H1 (cell line): ENCODE measurements around the gene PRAF2. TPM values are rescaled to one million over a fixed set of nuclear protein-coding genes. Genes with fewer than 3 reads are reported as not detected.

ENCODE experiments used
- CTCF ChIA-PET: fragments of 300-600 bp; sonication (Branson Sonifier 250); formaldehyde crosslinking; loops from one replicate; lab custom pipeline; 2021; ENCODE audit not compliant: partially characterized antibody; lab: Charles Lee
- POLR2A ChIA-PET: fragments of 300-600 bp; sonication (Branson Sonifier 250); formaldehyde crosslinking; loops from one replicate; lab custom pipeline; 2021; ENCODE audit warnings: inconsistent platforms; ENCODE audit not compliant: partially characterized antibody; lab: Charles Lee
- DNase-seq, 2 experiments: peaks; one replicate each; pipeline versions ENCODE4 v3.0.0 to v3.0.0-alpha.2; 2010 to 2022; ENCODE audit warnings: low spot score in 2 of 2, low read depth in 1 of 2, mixed read lengths in 1 of 2
- FAIRE-seq: peaks from 2 replicates; lab custom pipeline; 2011; peaks lifted over from hg19 to GRCh38; lab: Jason Lieb, UNC
- H2AFZ ChIP-seq: 2 replicates; pipeline ENCODE4 v1.8.1; 2012; ENCODE audit warnings: low read length, inconsistent platforms
- H2AK5ac ChIP-seq: 2 replicates; pipeline ENCODE4 v1.6.1; 2013; ENCODE audit warnings: low read depth, low read length
- H2BK120ac ChIP-seq: replicated peaks from 2 replicates; pipeline ENCODE3; 2013; ENCODE audit warnings: low read depth, low read length, inconsistent platforms
- H2BK12ac ChIP-seq: 2 replicates; pipeline ENCODE4 v1.6.1; 2013; ENCODE audit warnings: low read depth, low read length
- H2BK15ac ChIP-seq: 2 replicates; pipeline ENCODE4 v1.6.1; 2013; ENCODE audit warnings: low read length
- H2BK20ac ChIP-seq: 2 replicates; pipeline ENCODE4 v1.6.1; 2013; ENCODE audit warnings: low read length
- H2BK5ac ChIP-seq: 2 replicates; pipeline ENCODE4 v1.6.1; 2013; ENCODE audit warnings: low read depth, low read length
- H3K14ac ChIP-seq: 2 replicates; pipeline ENCODE4 v1.6.1; 2013; ENCODE audit warnings: inconsistent platforms; ENCODE audit not compliant: insufficient read length
- H3K18ac ChIP-seq: 2 replicates; pipeline ENCODE4 v1.6.1; 2013; ENCODE audit warnings: low read length; ENCODE audit errors: extremely low read depth
- H3K23ac ChIP-seq: 2 replicates; pipeline ENCODE4 v1.6.1; 2013; ENCODE audit warnings: inconsistent platforms; ENCODE audit not compliant: insufficient read length
- H3K23me2 ChIP-seq: 2 replicates; pipeline ENCODE4 v1.6.1; 2013; ENCODE audit warnings: low read depth, low read length
- H3K27ac ChIP-seq: 2 replicates; pipeline ENCODE4 v1.6.1; 2011; ENCODE audit warnings: low read depth, low read length, inconsistent platforms
- H3K27me3 ChIP-seq, 4 experiments: replicated peaks in 1 of 4; 1 replicate in 1 of 4; 2 replicates in 3 of 4; pipeline versions ENCODE4 v1.6.1 to v1.8.1; 2011 to 2013; ENCODE audit warnings: low read length in 3 of 4, mild to moderate bottlenecking in 3 of 4, inconsistent platforms in 2 of 4, mixed read lengths in 2 of 4, moderate library complexity in 1 of 4; ENCODE audit not compliant: control insufficient read depth in 3 of 4, insufficient read depth in 3 of 4; ENCODE audit errors: extremely low read depth in 1 of 4
- H3K36me3 ChIP-seq, 4 experiments: 2 replicates each; pipeline versions ENCODE4 v1.6.1 to v1.8.1; 2011 to 2013; ENCODE audit warnings: mild to moderate bottlenecking in 4 of 4, low read length in 3 of 4, moderate library complexity in 2 of 4, control low read depth in 1 of 4, inconsistent platforms in 1 of 4; ENCODE audit not compliant: insufficient read depth in 4 of 4, control insufficient read depth in 2 of 4
- H3K4ac ChIP-seq: replicated peaks from 2 replicates; pipeline ENCODE3; 2013; ENCODE audit warnings: low read length, low read depth, mixed read lengths, inconsistent platforms; ENCODE audit not compliant: insufficient read length
- H3K4me1 ChIP-seq, 4 experiments: replicated peaks in 1 of 4; 1 replicate in 1 of 4; 2 replicates in 3 of 4; pipeline versions ENCODE4 v1.6.1 to v1.8.1; 2011 to 2013; ENCODE audit warnings: low read length in 3 of 4, inconsistent platforms in 2 of 4, mixed read lengths in 1 of 4; ENCODE audit not compliant: insufficient read depth in 4 of 4, control insufficient read depth in 3 of 4
- H3K4me2 ChIP-seq, 2 experiments: 2 replicates each; pipeline versions ENCODE4 v1.6.1 to v1.8.1; 2011 to 2013; ENCODE audit warnings: low read depth in 2 of 2, low read length in 2 of 2, control low read depth in 1 of 2, inconsistent platforms in 1 of 2, mild to moderate bottlenecking in 1 of 2; ENCODE audit not compliant: insufficient read depth in 1 of 2
- H3K4me3 ChIP-seq, 4 experiments: fragments of 200-600, 300-600 bp in 1 of 4; sonication (generic), shearing (Covaris generic), sonication (Bioruptor Twin) in 1 of 4; 2 replicates each; pipeline versions ENCODE4 v1.5.1 to v1.8.1; 2011 to 2016; ENCODE audit warnings: low read length in 4 of 4, low read depth in 3 of 4, control low read depth in 2 of 4, inconsistent platforms in 2 of 4, mild to moderate bottlenecking in 2 of 4, mixed read lengths in 1 of 4, moderate library complexity in 1 of 4; ENCODE audit not compliant: insufficient read depth in 2 of 4; ENCODE audit errors: extremely low read depth in 1 of 4
- H3K56ac ChIP-seq: replicated peaks from 2 replicates; pipeline ENCODE3; 2013; ENCODE audit warnings: low read depth, mild to moderate bottlenecking, mixed read lengths, low read length, inconsistent platforms; ENCODE audit not compliant: insufficient read length
- H3K79me1 ChIP-seq: 2 replicates; pipeline ENCODE4 v1.6.1; 2013; ENCODE audit warnings: low read depth, low read length, control low read depth
- H3K79me2 ChIP-seq, 2 experiments: 2 replicates each; pipeline versions ENCODE4 v1.6.1 to v1.8.1; 2012 to 2013; ENCODE audit warnings: low read length in 2 of 2, mild to moderate bottlenecking in 2 of 2, inconsistent platforms in 1 of 2; ENCODE audit not compliant: insufficient read depth in 2 of 2, control insufficient read depth in 1 of 2
- H3K9ac ChIP-seq, 4 experiments: replicated peaks in 1 of 4; 1 replicate in 1 of 4; 2 replicates in 3 of 4; pipeline versions ENCODE4 v1.6.1 to v1.8.1; 2011 to 2013; ENCODE audit warnings: low read depth in 3 of 4, low read length in 3 of 4, control low read depth in 2 of 4, mild to moderate bottlenecking in 2 of 4, moderate library complexity in 2 of 4, inconsistent platforms in 1 of 4; ENCODE audit errors: extremely low read depth in 1 of 4
- H3K9me3 ChIP-seq, 2 experiments: 2 replicates each; pipeline versions ENCODE4 v1.6.1 to v1.8.1; 2012 to 2013; ENCODE audit warnings: mild to moderate bottlenecking in 2 of 2, moderate library complexity in 2 of 2, control low read depth in 1 of 2, inconsistent platforms in 1 of 2, low read depth in 1 of 2, low read length in 1 of 2, mixed read lengths in 1 of 2; ENCODE audit not compliant: insufficient read depth in 2 of 2
- H4K20me1 ChIP-seq, 2 experiments: replicated peaks in 1 of 2; 2 replicates each; pipeline versions ENCODE3 to v1.8.1; 2011 to 2013; ENCODE audit warnings: inconsistent platforms in 2 of 2, low read length in 2 of 2, mild to moderate bottlenecking in 1 of 2; ENCODE audit not compliant: insufficient read depth in 2 of 2, control insufficient read depth in 1 of 2
- H4K5ac ChIP-seq: 2 replicates; pipeline ENCODE4 v1.6.1; 2013; ENCODE audit warnings: low read length, low read depth, mixed read lengths, inconsistent platforms; ENCODE audit not compliant: insufficient read length
- H4K8ac ChIP-seq: 2 replicates; pipeline ENCODE4 v1.8.0; 2013; ENCODE audit warnings: mild to moderate bottlenecking, moderate library complexity, low read length, inconsistent platforms; ENCODE audit not compliant: insufficient read depth; ENCODE audit errors: extremely low read depth
- H4K91ac ChIP-seq: replicated peaks from 2 replicates; pipeline ENCODE3; 2013; ENCODE audit warnings: low read length, mixed read lengths, inconsistent platforms; ENCODE audit not compliant: insufficient read length
- ATF2 ChIP-seq: IDR thresholded peaks from 2 replicates; pipeline ENCODE4 v1.6.1; 2012; ENCODE audit warnings: low read length, inconsistent platforms
- BCL11A ChIP-seq, 2 experiments: IDR thresholded peaks; one replicate each; pipeline ENCODE4 v1.6.1; 2011; ENCODE audit warnings: low read depth in 2 of 2, low read length in 2 of 2, mild to moderate bottlenecking in 2 of 2
- BRCA1 ChIP-seq: IDR thresholded peaks from 2 replicates; pipeline ENCODE4 v1.6.1; 2012; ENCODE audit warnings: low read depth, low read length, improper control_type of control experiment
- CHD2 ChIP-seq: IDR thresholded peaks from 2 replicates; pipeline ENCODE4 v1.6.1; 2012; ENCODE audit warnings: low read length, improper control_type of control experiment
- GTF2F1 ChIP-seq: IDR thresholded peaks from 2 replicates; pipeline ENCODE4 v1.6.1; 2012; ENCODE audit warnings: low read depth, low read length, improper control_type of control experiment, borderline replicate concordance
- KDM1A ChIP-seq: fragments of 200-600, 300-600 bp; sonication (generic); IDR thresholded peaks from 2 replicates; pipeline ENCODE4 v1.7.1; 2016; ENCODE audit warnings: mild to moderate bottlenecking, low read length, borderline replicate concordance
- MAFK ChIP-seq: IDR thresholded peaks from 2 replicates; pipeline ENCODE4 v1.6.1; 2012; ENCODE audit warnings: low read depth, mild to moderate bottlenecking, improper control_type of control experiment, low read length
- SIN3A ChIP-seq, 2 experiments: IDR thresholded peaks in 1 of 2; conservative IDR thresholded peaks in 1 of 2; 2 replicates each; pipeline ENCODE4 v1.6.1; 2011 to 2012; ENCODE audit warnings: low read length in 2 of 2, improper control_type of control experiment in 1 of 2, low read depth in 1 of 2, mild to moderate bottlenecking in 1 of 2
- SP1 ChIP-seq: IDR thresholded peaks from 2 replicates; pipeline ENCODE4 v1.6.1; 2011; ENCODE audit warnings: low read depth, low read length
- SRF ChIP-seq: IDR thresholded peaks from 2 replicates; pipeline ENCODE4 v1.6.1; 2011; ENCODE audit warnings: mild to moderate bottlenecking, low read depth, low read length, moderate library complexity
- TCF12 ChIP-seq: IDR thresholded peaks from 2 replicates; pipeline ENCODE4 v1.6.1; 2011; ENCODE audit warnings: low read depth, mild to moderate bottlenecking, low read length
- YY1 ChIP-seq: IDR thresholded peaks from 2 replicates; pipeline ENCODE4 v1.6.1; 2011; ENCODE audit warnings: low read depth, mild to moderate bottlenecking, low read length
- ZNF274 ChIP-seq: IDR thresholded peaks from 2 replicates; pipeline ENCODE4 v1.7.0; 2012; ENCODE audit warnings: low read length, borderline replicate concordance; ENCODE audit errors: extremely low read depth
- WGBS, 2 experiments: shearing (Covaris generic) in 1 of 2; methylation state at CpG; one replicate each; pipeline versions ENCODE4 v1.1.6 to v1.1.7; 2013 to 2015; ENCODE audit warnings: low lambda C conversion rate in 2 of 2, mixed read lengths in 2 of 2, inconsistent platforms in 1 of 2, low coverage in 1 of 2, missing lambda C conversion rate in 1 of 2; ENCODE audit not compliant: insufficient replicate concordance in 2 of 2, insufficient coverage in 1 of 2, insufficient read length in 1 of 2; ENCODE audit errors: extremely low coverage in 1 of 2, missing lambda C conversion rate in 1 of 2; 5-methylcytosine and 5-hydroxymethylcytosine counted together
- polyA plus RNA-seq, 7 experiments: library from polyadenylated mRNA; depleted of rRNA in 3 of 7; stranded (reverse) in 5 of 7; unstranded in 2 of 7; fragments of >200 nt in 5 of 7; fragments of 200-250 nt in 2 of 7; gene quantifications; 1 replicate in 5 of 7; 2 replicates in 1 of 7; 4 replicates in 1 of 7; pipeline versions ENCODE4 v1.2.1 to v1.2.3, GENCODE V29; 2011 to 2013; ENCODE audit warnings: missing spikeins in 2 of 7, mixed read lengths in 2 of 7
- total RNA-seq: library from RNA; stranded (reverse); fragmentation: NEBNext Ultra II Directional; extraction: Animal tissue kit (Norgen Biotek cat#: 25700); gene quantifications from 2 replicates; pipeline ENCODE4 v1.2.1, GENCODE V29; 2021

The PRAF2 gene
- total and polyA plus RNA-seq, 2 of the 8 experiments (the other 6 are each of a cell fraction or from before 2014, with no cell fraction given): 11.3 to 15.4 TPM

GRCh38 chrX:49116076-49116475, 42.3 kb upstream of the PRAF2 start:
- Histone ChIP-seq H2BK5ac (no peak overlapping the region), H3K14ac (no peak overlapping the region), H2BK15ac (no peak overlapping the region), H3K23me2 (no peaks in the 10 kb centered on the region), H3K79me2 (no peaks in the 10 kb centered on the region), H3K18ac (no peak overlapping the region), H3K79me1 (no peaks in the 10 kb centered on the region), H3K4me2 (no peak overlapping the region), H3K56ac (no peak overlapping the region), H3K4me1 (no peaks in the 10 kb centered on the region), H3K4ac (no peak overlapping the region), H3K9ac (no peak overlapping the region), H4K20me1 (no peaks in the 10 kb centered on the region), H4K8ac (no peak overlapping the region), H4K5ac (no peak overlapping the region), H2BK12ac (no peak overlapping the region), H2BK120ac (no peak overlapping the region), H2AFZ (no peak overlapping the region), H3K4me3 (no peak overlapping the region), H2BK20ac (no peak overlapping the region), H3K9me3 (no peaks in the 10 kb centered on the region), H2AK5ac (no peak overlapping the region), H3K36me3 (peaks cover 3 to 28% (median 8%) of the 10 kb centered on the region in 4 experiments; a peak in 6 of 8 replicates), H4K91ac (no peak overlapping the region), H3K27ac (no peak overlapping the region), H3K23ac (no peak overlapping the region), H3K27me3 (no peaks in the 10 kb centered on the region)
- FAIRE-seq (no peak), DNase-seq (no peak)
- ChIA-PET POLR2A (interaction anchor here (0.9 kb wide), 1 partner anchor 59 kb away, joined by 3 read pairs; no protein-coding TSS in a partner anchor), CTCF (interaction anchor here (0.8 kb wide), 1 partner anchor 25 kb away, joined by 3 read pairs; no protein-coding TSS in a partner anchor)
- WGBS, 2 experiments: 100% methylated on average over 3 of the region's 8 CpGs; no CpG with 5 or more reads in 1 of the 2 experiments
- no peak for TF ChIP-seq MAFK
- no peak for TF ChIP-seq ZNF274
- no peak for TF ChIP-seq TCF12
- TF ChIP-seq CHD2: no peak
- no peak for TF ChIP-seq SRF
- no peak for TF ChIP-seq ATF2
- TF ChIP-seq BRCA1: no peak
- no peak for TF ChIP-seq YY1
- TF ChIP-seq SP1: no peak
- TF ChIP-seq BCL11A (IDR thresholded peaks at IDR 0.05; ENCODE audit: low read depth in 2 of 2, low read length in 2 of 2): no peak
- no peak for TF ChIP-seq SIN3A (conservative IDR thresholded peaks at IDR 0.05 in 1 of 2, IDR thresholded peaks at IDR 0.05 in 1 of 2; ENCODE audit: low read depth in 1 of 2, low read length in 2 of 2)
- TF ChIP-seq KDM1A: no peak
- TF ChIP-seq GTF2F1: no peak
